G401.6 (cell line): ENCODE measurements around the gene CUEDC2.
A peak's percentile ranks its signal among the peaks of the same experiment; 100 is the strongest.

Experiments
- FAIRE-seq: peaks from 2 replicates; lab custom pipeline; 2012; peaks lifted over from hg19 to GRCh38; lab: Jason Lieb, UNC

The CUEDC2 gene

GRCh38 chr10:102409604-102410428 is 22.6 kb downstream of the CUEDC2 start:
- FAIRE-seq: no peak

GRCh38 chr10:102408728-102409603 is 23.4 kb downstream of the CUEDC2 start:
- FAIRE-seq: no peak

GRCh38 chr10:102408131-102408727 is 24.1 kb downstream of the CUEDC2 start:
- FAIRE-seq: no peak

GRCh38 chr10:102407425-102408130 is 24.8 kb downstream of the CUEDC2 start:
- no peak for FAIRE-seq

GRCh38 chr10:102406815-102407214 is 25.6 kb downstream of the CUEDC2 start:
- no peak for FAIRE-seq

GRCh38 chr10:102405632-102406031 is 26.7 kb downstream of the CUEDC2 start:
- FAIRE-seq: no peak

- no peak for FAIRE-seq
Observed at GRCh38 chr10:102405108-102405571, 27.2 kb downstream of the CUEDC2 start.

- FAIRE-seq: no peak
Observed at GRCh38 chr10:102404361-102405107, 27.8 kb downstream of the CUEDC2 start.

- no peak for FAIRE-seq
Observed at GRCh38 chr10:102403115-102403514, 29.3 kb downstream of the CUEDC2 start.

- no peak for FAIRE-seq
Observed at GRCh38 chr10:102402512-102402896, 29.9 kb downstream of the CUEDC2 start.

GRCh38 chr10:102401735-102402511 is 30.5 kb downstream of the CUEDC2 start:
- peak; percentile 55 for FAIRE-seq

GRCh38 chr10:102401342-102401654 is 31.1 kb downstream of the CUEDC2 start:
- FAIRE-seq: no peak

- FAIRE-seq: no peak
Observed at GRCh38 chr10:102400598-102401341, 31.6 kb downstream of the CUEDC2 start.

- FAIRE-seq: no peak
Observed at GRCh38 chr10:102400076-102400475, 32.3 kb downstream of the CUEDC2 start.

- FAIRE-seq: no peak
Observed at GRCh38 chr10:102399217-102400021, 33.0 kb downstream of the CUEDC2 start.

- no peak for FAIRE-seq
Observed at GRCh38 chr10:102398172-102399020, 34.0 kb downstream of the CUEDC2 start.

GRCh38 chr10:102397222-102398171 is 34.9 kb downstream of the CUEDC2 start:
- FAIRE-seq: no peak
